HepG2 (cell line): ENCODE measurements around the gene ZNF32. TPM values are rescaled to one million over a fixed set of nuclear protein-coding genes. Genes with fewer than 3 reads are reported as not detected.

Experiments
- ATAC-seq: fragments of 200-7000 bp; cut with Tn5 transposase; 3 replicates; pipeline ENCODE4 v1.9.1; 2020; ENCODE audit warnings: mild to moderate bottlenecking, moderate library complexity
- BruUV-seq: library from RNA; stranded (reverse); fragments of 400-500 nt; replicated peaks from 2 replicates; lab custom pipeline; 2021; lab: Mats Ljungman, UMichigan
- CTCF ChIA-PET: fragments of 300-600 bp; formaldehyde crosslinking; extraction: SDS; loops from one replicate; lab custom pipeline; 2021; ENCODE audit warnings: low total read pairs, inconsistent platforms, low intra/inter-chr PET ratio; lab: Yijun Ruan, JAX
- POLR2A ChIA-PET: fragments of 350-600 bp; sonication (Branson Sonifier 250); formaldehyde crosslinking; loops from one replicate; lab custom pipeline; 2020; ENCODE audit warnings: antibody characterized with exemption, inconsistent platforms; lab: Yijun Ruan, JAX
- DNase-seq: peaks from one replicate; pipeline ENCODE4 v3.0.0-alpha.2; 2015; ENCODE audit warnings: low spot score
- FAIRE-seq: peaks from 3 replicates; lab custom pipeline; 2011; peaks lifted over from hg19 to GRCh38; lab: Jason Lieb, UNC
- H2AFZ ChIP-seq: one replicate; pipeline ENCODE4 v1.6.1; 2011; ENCODE audit warnings: low read length, inconsistent platforms
- H3K27ac ChIP-seq: fragments of 300-600 bp; 3 replicates; pipeline ENCODE4 v1.8.0; 2011; ENCODE audit warnings: mixed run types, mild to moderate bottlenecking, mixed read lengths, low read length, inconsistent platforms; ENCODE audit not compliant: insufficient read depth; ENCODE audit errors: extremely low read length
- H3K27me3 ChIP-seq, 2 experiments: fragments of 200-600 bp in 1 of 2; 2 replicates in 1 of 2; 3 replicates in 1 of 2; pipeline versions ENCODE4 v1.6.0 to v1.8.0; 2011; ENCODE audit warnings: low read length in 2 of 2, mild to moderate bottlenecking in 2 of 2, moderate library complexity in 2 of 2, inconsistent platforms in 1 of 2; ENCODE audit not compliant: insufficient read depth in 2 of 2, control insufficient read depth in 1 of 2
- H3K36me3 ChIP-seq, 2 experiments: fragments of 200-600 bp in 1 of 2; replicated peaks in 1 of 2; 2 replicates in 1 of 2; 3 replicates in 1 of 2; pipeline versions ENCODE4 v1.5.1 to v1.8.0; 2011; ENCODE audit warnings: low read length in 2 of 2, inconsistent platforms in 1 of 2; ENCODE audit not compliant: insufficient read depth in 2 of 2, control insufficient read depth in 1 of 2
- H3K4me1 ChIP-seq: 2 replicates; pipeline ENCODE4 v1.5.1; 2012; ENCODE audit warnings: low read length, inconsistent platforms; ENCODE audit not compliant: insufficient read depth
- H3K4me2 ChIP-seq: 2 replicates; pipeline ENCODE4 v1.6.0; 2011; ENCODE audit warnings: low read depth, low read length, inconsistent platforms
- H3K4me3 ChIP-seq, 3 experiments: fragments of 200-600 bp in 1 of 3; sonication (generic), shearing (Covaris generic) in 1 of 3; replicated peaks in 1 of 3; 2 replicates each; pipeline ENCODE4 v1.5.1; 2011 to 2016; ENCODE audit warnings: low read length in 3 of 3, inconsistent platforms in 2 of 3, low read depth in 2 of 3, mild to moderate bottlenecking in 2 of 3, control low read depth in 1 of 3, mixed read lengths in 1 of 3; ENCODE audit not compliant: insufficient read depth in 1 of 3
- H3K79me2 ChIP-seq: one replicate; pipeline ENCODE4 v1.6.1; 2011; ENCODE audit warnings: low read length, inconsistent platforms; ENCODE audit not compliant: insufficient read depth
- H3K9ac ChIP-seq: 2 replicates; pipeline ENCODE4 v1.6.0; 2011; ENCODE audit warnings: mild to moderate bottlenecking, low read depth, low read length, inconsistent platforms; ENCODE audit not compliant: insufficient read depth
- H3K9me3 ChIP-seq: 2 replicates; pipeline ENCODE4 v1.5.1; 2012; ENCODE audit warnings: mild to moderate bottlenecking, low read length
- H4K20me1 ChIP-seq: 2 replicates; pipeline ENCODE4 v1.6.0; 2011; ENCODE audit warnings: inconsistent platforms, mild to moderate bottlenecking, low read length, moderate library complexity; ENCODE audit not compliant: insufficient read depth
- CBX1 ChIP-seq: IDR thresholded peaks from one replicate; pipeline ENCODE4 v1.6.1; 2016; ENCODE audit warnings: antibody characterized with exemption, low read depth
- KAT7 ChIP-seq: IDR thresholded peaks from 2 replicates; pipeline ENCODE4 v1.6.1; 2018; ENCODE audit warnings: borderline replicate concordance, missing compliant biosample characterization
- KDM5A ChIP-seq: fragments of 200-600 bp; sonication (generic); IDR thresholded peaks from 2 replicates; pipeline ENCODE4 v1.7.0; 2018; ENCODE audit warnings: antibody characterized with exemption, mild to moderate bottlenecking, low read length, borderline replicate concordance
- NR2C2 ChIP-seq: sonication (generic); formaldehyde crosslinking; IDR thresholded peaks from 2 replicates; pipeline ENCODE4 v1.4.0; 2020; ENCODE audit warnings: missing genetic modification reagents, mild to moderate bottlenecking, moderate library complexity, borderline replicate concordance
- SNAPC2 ChIP-seq: sonication (generic); formaldehyde crosslinking; IDR thresholded peaks from 2 replicates; pipeline ENCODE4 v1.8.1; 2022; ENCODE audit warnings: mild to moderate bottlenecking, missing genetic modification reagents
- ZFP82 ChIP-seq: sonication (generic); formaldehyde crosslinking; IDR thresholded peaks from 2 replicates; pipeline ENCODE4 v1.5.1; 2020; ENCODE audit warnings: mild to moderate bottlenecking, missing genetic modification reagents, borderline replicate concordance
- ZGPAT ChIP-seq: IDR thresholded peaks from 2 replicates; pipeline ENCODE4 v1.6.1; 2016; ENCODE audit warnings: mild to moderate bottlenecking
- ZNF224 ChIP-seq: sonication (generic); formaldehyde crosslinking; IDR thresholded peaks from 2 replicates; pipeline ENCODE4 v1.5.0; 2020; ENCODE audit warnings: mild to moderate bottlenecking, missing genetic modification reagents
- in situ Hi-C: cut with HindIII; loops from 2 replicates; pipeline ENCODE4 v1.10.0; 2017; ENCODE audit warnings: low pct_unique_long_range_greater_than_20kb; ENCODE audit not compliant: extremely low pct_ligation_motif_present
- intact Hi-C: fragments of 100-400 bp; cut with micrococcal nuclease; formaldehyde crosslinking; loops from one replicate; pipeline ENCODE4 v1.10.0; 2022; ENCODE audit not compliant: unreplicated experiment
- polyA plus RNA-seq, 8 experiments: library from polyadenylated mRNA; depleted of rRNA in 3 of 8; stranded (reverse) in 7 of 8; unstranded in 1 of 8; fragments of >200 nt; fragmentation: Illumina TruSeq in 4 of 8; extraction: Trizol in 4 of 8; gene quantifications; 2 replicates each; pipeline versions ENCODE4 v1.2.1 to v1.2.3, GENCODE V29; 2011 to 2016; ENCODE audit warnings: low read depth in 4 of 8, missing spikeins in 1 of 8, mixed read lengths in 1 of 8; ENCODE audit not compliant: insufficient read depth in 1 of 8
- total RNA-seq, 5 experiments: library from RNA; depleted of rRNA; stranded (reverse); fragments of >200 nt; fragmentation: Illumina TruSeq; extraction: Trizol; gene quantifications; 2 replicates each; pipeline ENCODE4 v1.2.3, GENCODE V29; 2016; ENCODE audit warnings: low read depth in 1 of 5
- TF ChIP-seq, protein P1 (sequence below): sonication (generic); formaldehyde crosslinking; IDR thresholded peaks from 2 replicates; pipeline ENCODE4 v1.8.1; 2023; ENCODE audit warnings: missing genetic modification reagents, inconsistent platforms, borderline replicate concordance

The ZNF32 gene
- total and polyA plus RNA-seq, 2 of the 13 experiments (the other 11 are each of a cell fraction or from before 2014, with no cell fraction given): 12.5 to 16.9 TPM

GRCh38 chr10:43610636-43611035 is 38.0 kb downstream of the ZNF32 start:
- no TSS peak for BruUV-seq
- H3K4me1 ChIP-seq: peaks cover 7% of the 10 kb centered on the region
- TF ChIP-seq KDM5A: no peak
- no peak for TF ChIP-seq NR2C2 (CRISPR knock-in tag)
- TF ChIP-seq CBX1: no peak
- TF ChIP-seq KAT7: no peak
- no peak for TF ChIP-seq ZGPAT (CRISPR knock-in tag)
- TF ChIP-seq ZNF224 (CRISPR knock-in tag): no peak
- TF ChIP-seq, protein P1, sequence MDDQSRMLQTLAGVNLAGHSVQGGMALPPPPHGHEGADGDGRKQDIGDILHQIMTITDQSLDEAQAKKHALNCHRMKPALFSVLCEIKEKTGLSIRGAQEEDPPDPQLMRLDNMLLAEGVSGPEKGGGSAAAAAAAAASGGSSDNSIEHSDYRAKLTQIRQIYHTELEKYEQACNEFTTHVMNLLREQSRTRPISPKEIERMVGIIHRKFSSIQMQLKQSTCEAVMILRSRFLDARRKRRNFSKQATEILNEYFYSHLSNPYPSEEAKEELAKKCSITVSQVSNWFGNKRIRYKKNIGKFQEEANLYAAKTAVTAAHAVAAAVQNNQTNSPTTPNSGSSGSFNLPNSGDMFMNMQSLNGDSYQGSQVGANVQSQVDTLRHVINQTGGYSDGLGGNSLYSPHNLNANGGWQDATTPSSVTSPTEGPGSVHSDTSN (CRISPR knock-in tag): no peak
- TF ChIP-seq SNAPC2 (CRISPR knock-in tag): no peak
- no peak for TF ChIP-seq ZFP82
- intact Hi-C loops (no loop called here), in situ Hi-C loops (no loop called here)
- peaks cover 2% of the 10 kb centered on the region; the same call in 1 of the 2 replicates for H3K9me3 ChIP-seq
- no peak for DNase-seq
- CTCF ChIA-PET: no interaction called here
- ATAC-seq: no peak
- no peaks in the 10 kb centered on the region for H3K36me3 ChIP-seq
- no peaks in the 10 kb centered on the region for H3K27me3 ChIP-seq
- H3K27ac ChIP-seq: no peak overlapping the region
- FAIRE-seq: no peak
- no peaks in the 10 kb centered on the region for H3K79me2 ChIP-seq
- no peak overlapping the region for H2AFZ ChIP-seq
- no peak overlapping the region for H3K9ac ChIP-seq
- no peak overlapping the region for H3K4me3 ChIP-seq
- H3K4me2 ChIP-seq: no peak overlapping the region
- no peaks in the 10 kb centered on the region for H4K20me1 ChIP-seq
- POLR2A ChIA-PET: no interaction called here
